GM12878 (cell line): ENCODE measurements around the gene PRKAB1.

Experiments
- POLR2A ChIP-seq: IDR thresholded peaks from 2 replicates; pipeline ENCODE4 v1.6.1; 2011; ENCODE audit warnings: low read depth, mild to moderate bottlenecking, low read length
- POLR2AphosphoS5 ChIP-seq: IDR thresholded peaks from 2 replicates; pipeline ENCODE4 v1.6.1; 2011; ENCODE audit warnings: mild to moderate bottlenecking, low read length, inconsistent platforms
- ZSCAN29 ChIP-seq: fragments of 450-650 bp; IDR thresholded peaks from 2 replicates; pipeline ENCODE4 v1.6.1; 2017; ENCODE audit warnings: mild to moderate bottlenecking, moderate library complexity
- TF ChIP-seq, protein P1 (sequence below), 3 experiments: IDR thresholded peaks in 2 of 3; conservative IDR thresholded peaks in 1 of 3; 2 replicates each; pipeline ENCODE4 v1.5.1; 2011; ENCODE audit warnings: low read depth in 3 of 3, low read length in 3 of 3, mild to moderate bottlenecking in 3 of 3, control low read depth in 2 of 3, moderate library complexity in 2 of 3, inconsistent platforms in 1 of 3, mixed read lengths in 1 of 3; ENCODE audit not compliant: control insufficient read depth in 2 of 3, insufficient read depth in 1 of 3; ENCODE audit errors: extremely low read depth in 1 of 3
- TF ChIP-seq, protein P2 (sequence below): IDR thresholded peaks from 2 replicates; pipeline ENCODE4 v1.6.1; 2012; ENCODE audit warnings: low read depth, low read length, improper control_type of control experiment

DNA sequence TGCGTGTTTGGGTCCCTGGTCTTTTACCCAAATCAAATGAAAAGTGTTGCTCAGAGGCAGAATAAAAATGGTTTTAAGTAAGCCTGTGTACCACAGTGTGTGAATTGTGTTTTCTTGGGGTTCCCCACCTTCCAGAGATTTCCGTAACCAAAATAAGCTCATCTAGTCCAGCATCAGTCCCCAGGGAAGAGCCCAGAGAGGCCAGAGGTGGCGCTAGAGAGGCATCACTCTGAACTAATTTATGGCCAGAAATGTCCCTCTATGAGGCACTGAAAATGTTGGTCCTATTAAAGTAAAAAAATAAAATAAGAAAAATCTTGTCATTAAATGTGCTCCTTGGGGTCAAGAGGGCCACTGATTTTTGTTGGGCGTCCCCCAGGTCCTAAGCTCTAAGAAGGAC, 24.9 kb upstream of the PRKAB1 start:
- TF ChIP-seq POLR2AphosphoS5 (no peak), POLR2A (no peak), ZSCAN29 (no peak)
- TF ChIP-seq, protein P1, sequence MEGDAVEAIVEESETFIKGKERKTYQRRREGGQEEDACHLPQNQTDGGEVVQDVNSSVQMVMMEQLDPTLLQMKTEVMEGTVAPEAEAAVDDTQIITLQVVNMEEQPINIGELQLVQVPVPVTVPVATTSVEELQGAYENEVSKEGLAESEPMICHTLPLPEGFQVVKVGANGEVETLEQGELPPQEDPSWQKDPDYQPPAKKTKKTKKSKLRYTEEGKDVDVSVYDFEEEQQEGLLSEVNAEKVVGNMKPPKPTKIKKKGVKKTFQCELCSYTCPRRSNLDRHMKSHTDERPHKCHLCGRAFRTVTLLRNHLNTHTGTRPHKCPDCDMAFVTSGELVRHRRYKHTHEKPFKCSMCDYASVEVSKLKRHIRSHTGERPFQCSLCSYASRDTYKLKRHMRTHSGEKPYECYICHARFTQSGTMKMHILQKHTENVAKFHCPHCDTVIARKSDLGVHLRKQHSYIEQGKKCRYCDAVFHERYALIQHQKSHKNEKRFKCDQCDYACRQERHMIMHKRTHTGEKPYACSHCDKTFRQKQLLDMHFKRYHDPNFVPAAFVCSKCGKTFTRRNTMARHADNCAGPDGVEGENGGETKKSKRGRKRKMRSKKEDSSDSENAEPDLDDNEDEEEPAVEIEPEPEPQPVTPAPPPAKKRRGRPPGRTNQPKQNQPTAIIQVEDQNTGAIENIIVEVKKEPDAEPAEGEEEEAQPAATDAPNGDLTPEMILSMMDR (IDR thresholded peaks at IDR 0.05 in 2 of 3, conservative IDR thresholded peaks at IDR 0.05 in 1 of 3; ENCODE audit: control insufficient read depth in 2 of 3, extremely low read depth in 1 of 3, insufficient read depth in 1 of 3, low read depth in 3 of 3, low read length in 3 of 3), result peak; percentile 4 to 37 (median 24); a peak in 3 of 6 replicates
- TF ChIP-seq, protein P2, sequence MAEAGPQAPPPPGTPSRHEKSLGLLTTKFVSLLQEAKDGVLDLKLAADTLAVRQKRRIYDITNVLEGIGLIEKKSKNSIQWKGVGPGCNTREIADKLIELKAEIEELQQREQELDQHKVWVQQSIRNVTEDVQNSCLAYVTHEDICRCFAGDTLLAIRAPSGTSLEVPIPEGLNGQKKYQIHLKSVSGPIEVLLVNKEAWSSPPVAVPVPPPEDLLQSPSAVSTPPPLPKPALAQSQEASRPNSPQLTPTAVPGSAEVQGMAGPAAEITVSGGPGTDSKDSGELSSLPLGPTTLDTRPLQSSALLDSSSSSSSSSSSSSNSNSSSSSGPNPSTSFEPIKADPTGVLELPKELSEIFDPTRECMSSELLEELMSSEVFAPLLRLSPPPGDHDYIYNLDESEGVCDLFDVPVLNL, result no peak
